ENCODE data around the gene RPUSD3.

DNA sequence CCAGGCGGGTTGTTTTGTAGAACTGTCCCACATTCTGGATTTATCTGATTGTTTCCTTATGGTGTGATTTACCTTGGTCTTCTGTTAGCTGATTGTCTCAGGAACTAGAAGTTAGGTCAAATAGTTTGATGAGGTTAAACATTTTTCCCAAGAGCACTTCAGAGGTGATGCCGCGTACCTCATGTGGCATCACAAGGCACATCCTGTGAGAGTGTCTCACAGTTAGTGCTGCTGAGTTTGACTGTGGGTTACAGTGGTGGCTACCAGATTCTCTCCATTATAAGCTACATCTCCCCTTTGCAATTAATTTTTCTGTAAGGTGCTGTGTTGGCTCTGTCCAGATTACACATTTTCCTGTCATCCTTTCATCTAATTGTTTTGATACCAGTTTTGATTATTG lies 12.6 kb downstream of the RPUSD3 start:
- TF ChIP-seq CTCF (IDR thresholded peaks at IDR 0.05): no peak
- TF ChIP-seq POLR2A (IDR thresholded peaks at IDR 0.05): no peak
